Body of pancreas (tissue), 4 donors: ENCODE data around the gene NSA2. TPM values are rescaled to one million over a fixed set of nuclear protein-coding genes. Genes with fewer than 3 reads are reported as not detected.
A peak's percentile ranks its signal among the peaks of the same experiment; 100 is the strongest.

Experiments used
- ATAC-seq: fragments of 150-250 bp; one replicate; pipeline ENCODE4 v1.9.1; 2016
- DNase-seq, 4 donors: peaks; one replicate each; pipeline ENCODE4 v3.0.0-alpha.2; 2019
- H3K27ac ChIP-seq, 4 donors: fragments of 200-600 bp; sonication (generic); 1 replicate in 3 of 4; 2 replicates in 1 of 4; pipeline versions ENCODE4 v1.5.1 to v1.6.1; 2016 to 2019; ENCODE audit warnings: mild to moderate bottlenecking in 1 of 4, mixed read lengths in 1 of 4, moderate library complexity in 1 of 4
- H3K27me3 ChIP-seq, 2 donors: fragments of 200-600 bp; sonication (generic); one replicate each; pipeline ENCODE4 v1.6.0; 2016; ENCODE audit warnings: mild to moderate bottlenecking in 1 of 2
- H3K36me3 ChIP-seq, 2 donors: fragments of 200-600 bp; sonication (generic); replicated peaks in 1 of 2; 2 replicates each; pipeline ENCODE4 v1.5.1; 2016; ENCODE audit warnings: low read depth in 2 of 2; ENCODE audit not compliant: insufficient read depth in 1 of 2
- H3K4me1 ChIP-seq: fragments of 200-600 bp; sonication (generic); one replicate; pipeline ENCODE4 v1.6.0; 2016
- H3K4me3 ChIP-seq, 2 donors: fragments of 200-600 bp; sonication (generic); 1 replicate in 1 of 2; 2 replicates in 1 of 2; pipeline ENCODE4 v1.5.1; 2016 to 2019
- H3K9me3 ChIP-seq, 3 donors: fragments of 200-600 bp; sonication (generic); 1 replicate in 2 of 3; 2 replicates in 1 of 3; pipeline ENCODE4 v1.5.1; 2016
- CTCF ChIP-seq, 7 experiments: fragments of 450-650 bp in 4 of 7; fragments of 200-600 bp in 3 of 7; sonication (generic) in 3 of 7; IDR thresholded peaks; one replicate each; pipeline ENCODE4 v1.5.1; 2016 to 2019; ENCODE audit warnings: antibody characterized with exemption in 7 of 7
- POLR2A ChIP-seq, 3 donors: fragments of 450-650 bp; IDR thresholded peaks; one replicate each; pipeline ENCODE4 v1.6.1; 2016; ENCODE audit warnings: antibody characterized with exemption in 3 of 3, mild to moderate bottlenecking in 2 of 3
- WGBS, 2 donors: methylation state at CpG; one replicate each; pipeline ENCODE4 v1.1.5; 2017; 5-methylcytosine and 5-hydroxymethylcytosine counted together
- intact Hi-C: fragments of 100-400 bp; cut with DNase I; formaldehyde crosslinking; loops from one replicate; pipeline ENCODE4 v1.15.1; 2023
- total RNA-seq, 2 donors: library from RNA; depleted of rRNA; stranded (reverse); fragments of >200 nt; gene quantifications; one replicate each; pipeline ENCODE4 v1.1.0, GENCODE V29; 2016

Gene NSA2
- total RNA-seq, result 10 to 100 TPM; 74.2 to 83.0 TPM

DNA sequence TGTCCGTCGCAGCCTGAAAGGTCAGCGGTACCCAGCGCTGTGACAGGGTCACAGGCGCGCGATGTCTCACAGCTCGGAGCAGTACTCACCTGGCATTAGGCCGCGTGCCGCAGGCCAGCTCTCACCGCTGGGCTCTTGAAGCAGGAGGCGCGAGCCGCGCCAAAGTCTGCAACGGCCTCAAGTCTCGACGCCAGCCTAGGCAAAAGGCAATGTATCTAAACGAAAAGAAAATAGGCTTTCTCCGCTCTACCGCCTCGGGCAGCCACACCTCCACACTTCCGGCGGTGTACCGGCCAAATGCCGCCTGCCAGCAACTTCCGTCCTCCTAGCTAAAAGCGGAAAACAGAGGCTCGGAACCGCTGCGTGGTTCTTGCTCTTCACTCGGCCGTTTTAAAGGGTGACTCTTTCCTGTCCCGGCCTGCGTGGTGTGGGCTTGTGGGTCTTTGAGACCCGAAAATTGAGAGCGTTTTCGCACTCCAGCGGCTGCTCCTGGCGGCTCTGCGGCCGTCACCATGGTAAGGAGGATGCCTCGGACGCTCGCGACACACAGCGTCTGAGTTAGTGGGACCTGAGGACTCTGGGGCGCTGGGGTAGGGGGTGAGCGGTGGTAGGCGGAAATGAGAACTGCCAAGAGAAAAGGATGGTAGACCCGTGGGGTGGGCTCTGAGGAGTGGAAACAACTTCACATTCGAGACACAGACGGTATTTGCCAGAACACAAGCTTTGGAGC, at the start of gene NSA2, which contains the start of gene GFM2:
Gene NSA2 (plus strand): TSS at position 401 of the 730 bp plus-strand sequence. CDS start 112 bp downstream, at position 513.
Gene GFM2 (minus strand): TSS at position 269 of the 730 bp plus-strand sequence. CDS start 3,375 bp downstream, outside the sequence.
- H3K9me3 ChIP-seq, result no peaks in the 10 kb centered on the region
- H3K4me1 ChIP-seq, result peaks cover 25% of the 10 kb centered on the region
- peak within 1 kb of the TSS in 3 of 4 donors; percentile 62 to 77 (median 74) for H3K27ac ChIP-seq
- 0% methylated on average over 31 to 54 of the region's 54 CpGs for WGBS, 2 donors
- no peaks in the 10 kb centered on the region for H3K27me3 ChIP-seq
- intact Hi-C loops, result no loop called here
- TF ChIP-seq CTCF (IDR thresholded peaks at IDR 0.05), result peak in 1 of 7 experiments; percentile 33
- peak in 2 of 3 donors; percentile 57 to 66 for TF ChIP-seq POLR2A (IDR thresholded peaks at IDR 0.05)
- ATAC-seq, result peak; percentile 97
- peak within 1 kb of the TSS; percentile 92 to 98 for H3K4me3 ChIP-seq
- peaks cover 0 to 8% of the 10 kb centered on the region in 2 donors for H3K36me3 ChIP-seq
- peak; percentile 92 to 95 (median 94) for DNase-seq

DNA sequence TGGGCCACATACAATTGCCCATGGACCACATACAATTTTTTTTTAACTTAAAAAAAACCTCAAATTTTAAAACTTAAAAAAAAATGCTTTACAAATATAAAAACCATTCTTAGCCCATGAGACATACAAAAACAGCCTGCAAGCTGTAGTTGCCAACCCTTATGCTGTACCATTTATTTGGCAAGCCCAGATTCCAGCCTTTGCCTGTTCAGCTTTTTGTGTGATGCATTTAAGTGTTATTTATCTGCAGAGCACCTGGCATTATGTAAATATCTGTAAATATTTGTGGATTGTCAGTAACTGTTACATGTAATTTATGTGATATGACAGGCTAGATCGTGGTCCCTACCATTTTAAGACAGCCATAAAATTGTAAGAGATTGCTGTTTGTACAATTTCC, 49.5 kb upstream of the NSA2 start:
- Histone ChIP-seq H3K27ac (no peak overlapping the region), H3K9me3 (no peaks in the 10 kb centered on the region), H3K4me1 (no peaks in the 10 kb centered on the region), H3K27me3 (no peaks in the 10 kb centered on the region), H3K36me3 (peaks cover 11% of the 10 kb centered on the region in 2 donors), H3K4me3 (no peak overlapping the region)
- WGBS, 2 donors, result 22 to 23% methylated on average over 1 of the region's 1 CpG
- ATAC-seq (no peak), DNase-seq (no peak)
- TF ChIP-seq CTCF (IDR thresholded peaks at IDR 0.05), result no peak
- no peak for TF ChIP-seq POLR2A (IDR thresholded peaks at IDR 0.05)
- intact Hi-C loops, result no loop called here

DNA sequence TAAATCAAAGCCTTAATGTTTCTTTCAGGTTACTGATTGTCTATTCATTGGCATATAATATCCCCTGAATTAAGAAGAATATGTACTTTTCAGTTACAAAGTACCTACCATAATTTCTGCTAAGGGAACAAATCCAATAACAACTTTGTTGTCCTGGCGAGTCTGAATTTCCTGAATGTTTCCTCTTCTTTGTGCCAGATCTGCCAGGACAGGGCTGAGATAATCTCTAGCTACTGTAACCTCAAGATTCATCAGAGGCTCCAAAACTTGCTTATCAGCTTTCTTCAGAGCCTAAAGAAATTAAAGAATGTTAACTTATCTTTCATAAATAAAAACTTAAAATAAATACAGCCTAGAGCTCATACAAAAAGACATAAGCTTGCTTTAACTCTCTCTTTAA, 44.8 kb upstream of the NSA2 start:
- Histone ChIP-seq H3K27me3 (no peaks in the 10 kb centered on the region), H3K9me3 (no peaks in the 10 kb centered on the region), H3K36me3 (peaks cover 14 to 21% of the 10 kb centered on the region in 2 donors), H3K4me3 (no peak overlapping the region), H3K27ac (peak overlapping the region in 1 of 4 donors; percentile 18), H3K4me1 (no peaks in the 10 kb centered on the region)
- TF ChIP-seq POLR2A (IDR thresholded peaks at IDR 0.05), result no peak
- no peak for TF ChIP-seq CTCF (IDR thresholded peaks at IDR 0.05)
- DNase-seq (no peak), ATAC-seq (no peak)
- intact Hi-C loops, result no loop called here
- 15 to 23% methylated on average over 1 of the region's 1 CpG for WGBS, 2 donors

- Histone ChIP-seq H3K4me1 (no peaks in the 10 kb centered on the region), H3K9me3 (no peaks in the 10 kb centered on the region), H3K27ac (no peak overlapping the region), H3K4me3 (no peak overlapping the region), H3K27me3 (no peaks in the 10 kb centered on the region), H3K36me3 (peaks cover 13 to 18% of the 10 kb centered on the region in 2 donors)
- intact Hi-C loops, result no loop called here
- DNase-seq (no peak), ATAC-seq (no peak)
- 94 to 95% methylated on average over 1 of the region's 1 CpG for WGBS, 2 donors
- no peak for TF ChIP-seq POLR2A (IDR thresholded peaks at IDR 0.05)
- no peak for TF ChIP-seq CTCF (IDR thresholded peaks at IDR 0.05)
Observed at GRCh38 chr5:74725331-74725730, 41.7 kb upstream of the NSA2 start.
